Esophagus (tissue), 2 donors: ENCODE measurements around the gene SMCHD1. TPM values are rescaled to one million over a fixed set of nuclear protein-coding genes. Genes with fewer than 3 reads are reported as not detected.

Experiments used
- H3K27ac ChIP-seq, 2 donors: one replicate each; pipeline ENCODE4 v1.5.1; 2013; ENCODE audit warnings: low read depth in 2 of 2, mild to moderate bottlenecking in 2 of 2, inconsistent platforms in 1 of 2, low read length in 1 of 2, moderate library complexity in 1 of 2
- H3K27me3 ChIP-seq, 2 donors: one replicate each; pipeline ENCODE4 v1.6.1; 2013; ENCODE audit warnings: low read length in 2 of 2, control low read depth in 1 of 2, mild to moderate bottlenecking in 1 of 2; ENCODE audit not compliant: insufficient read depth in 2 of 2, control insufficient read depth in 1 of 2
- H3K36me3 ChIP-seq, 2 donors: one replicate each; pipeline ENCODE4 v1.6.1; 2013; ENCODE audit warnings: low read length in 1 of 2; ENCODE audit not compliant: control insufficient read depth in 2 of 2, insufficient read depth in 2 of 2
- H3K4me1 ChIP-seq, 2 donors: one replicate each; pipeline ENCODE4 v1.6.1; 2013; ENCODE audit warnings: low read length in 1 of 2; ENCODE audit not compliant: control insufficient read depth in 2 of 2, insufficient read depth in 2 of 2
- H3K4me3 ChIP-seq, 2 donors: one replicate each; pipeline ENCODE4 v1.5.1; 2013; ENCODE audit warnings: low read length in 2 of 2, mild to moderate bottlenecking in 2 of 2, low read depth in 1 of 2, moderate library complexity in 1 of 2
- H3K9me3 ChIP-seq, 2 donors: one replicate each; pipeline ENCODE4 v1.6.1; 2013; ENCODE audit warnings: mild to moderate bottlenecking in 2 of 2, low read depth in 1 of 2, low read length in 1 of 2, moderate library complexity in 1 of 2; ENCODE audit not compliant: control insufficient read depth in 2 of 2, insufficient read depth in 1 of 2
- WGBS, 2 donors: extraction: QIAGEN DNeasy Blood & Tissue Kit; methylation state at CpG; one replicate each; pipeline ENCODE4 v1.1.7; 2013; 5-methylcytosine and 5-hydroxymethylcytosine counted together
- polyA plus RNA-seq, 2 donors: library from polyadenylated mRNA; stranded (reverse); fragments of 200-250 nt; gene quantifications; one replicate each; pipeline ENCODE4 v1.2.3, GENCODE V29; 2013
- donor health status: healthy with polysubstance abuse.
- donor health status: Bipolar disorder and iron deficiency.

The SMCHD1 gene
- polyA plus RNA-seq, 2 donors = 5.0 to 7.6 TPM

- peak overlapping the region; percentile 60 to 68 for H3K27ac ChIP-seq
- H3K27me3 ChIP-seq = no peaks in the 10 kb centered on the region
- peaks cover 0 to 2% of the 10 kb centered on the region in 2 donors for H3K9me3 ChIP-seq
- peaks cover 0 to 2% of the 10 kb centered on the region in 2 donors for H3K4me1 ChIP-seq
- WGBS, 2 donors = 68 to 76% methylated on average over 1 of the region's 1 CpG
- no peaks in the 10 kb centered on the region for H3K36me3 ChIP-seq
- no peak overlapping the region for H3K4me3 ChIP-seq
These were observed 19.9 kb upstream of the SMCHD1 start for GRCh38 chr18:2635586-2635985.

DNA sequence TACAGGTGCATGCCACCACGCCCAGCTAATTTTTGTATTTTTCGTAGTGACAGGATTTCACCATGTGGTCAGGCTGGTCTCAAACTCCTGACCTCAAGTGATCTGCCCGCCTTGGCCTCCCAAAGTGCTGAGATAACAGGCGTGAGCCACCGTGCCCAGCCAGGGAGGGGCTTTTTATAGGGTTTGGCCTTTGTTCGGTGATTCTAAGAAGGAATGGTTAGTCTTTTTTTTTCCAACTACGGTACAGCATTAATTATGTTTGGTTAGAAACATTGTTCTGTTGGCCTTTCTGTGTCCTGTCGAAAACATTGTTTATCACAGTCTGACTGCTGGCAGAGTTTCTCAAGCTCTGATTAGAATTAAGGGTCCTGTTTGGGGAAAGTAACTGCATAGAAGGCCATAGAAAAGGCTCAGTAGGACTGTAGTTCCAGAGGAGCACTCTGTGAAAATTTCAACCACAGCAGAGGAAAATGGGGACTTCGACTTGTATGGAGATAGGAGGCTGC, 19.3 kb upstream of the SMCHD1 start:
- H3K4me3 ChIP-seq = no peak overlapping the region
- H3K4me1 ChIP-seq = peaks cover 0 to 2% of the 10 kb centered on the region in 2 donors
- H3K27ac ChIP-seq = peak overlapping the region; percentile 60 to 68
- no peaks in the 10 kb centered on the region for H3K27me3 ChIP-seq
- peaks cover 0 to 2% of the 10 kb centered on the region in 2 donors for H3K9me3 ChIP-seq
- no peaks in the 10 kb centered on the region for H3K36me3 ChIP-seq
- 51 to 53% methylated on average over 9 of the region's 9 CpGs for WGBS, 2 donors

- no peaks in the 10 kb centered on the region for H3K36me3 ChIP-seq
- H3K4me3 ChIP-seq = no peak overlapping the region
- H3K27me3 ChIP-seq = no peaks in the 10 kb centered on the region
- H3K27ac ChIP-seq = no peak overlapping the region
- no peaks in the 10 kb centered on the region for H3K4me1 ChIP-seq
- WGBS, 2 donors = 6 to 9% methylated on average over 2 of the region's 2 CpGs
- H3K9me3 ChIP-seq = no peaks in the 10 kb centered on the region
These were observed 13.9 kb upstream of the SMCHD1 start for GRCh38 chr18:2641638-2642037.

DNA sequence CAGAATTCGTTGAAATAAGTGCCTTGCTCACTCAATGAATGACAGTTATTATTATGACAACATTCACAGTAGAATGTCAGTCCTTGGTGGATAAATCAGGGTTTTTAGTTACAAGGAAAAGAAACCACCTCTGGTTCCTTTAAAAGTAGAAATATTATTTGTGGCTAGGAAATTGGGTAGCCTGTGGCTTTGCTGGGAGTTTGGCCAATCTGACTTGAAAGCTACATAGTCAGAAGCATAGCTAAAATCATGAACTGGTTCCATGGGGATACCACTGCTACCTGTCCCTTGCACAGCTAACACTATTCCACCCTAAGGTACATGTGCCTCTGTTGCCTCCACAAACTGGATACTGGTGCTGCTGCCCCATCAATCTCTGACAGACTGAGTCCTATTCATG, 12.8 kb upstream of the SMCHD1 start:
- no peaks in the 10 kb centered on the region for H3K36me3 ChIP-seq
- 77 to 82% methylated on average over 1 of the region's 1 CpG for WGBS, 2 donors
- H3K27ac ChIP-seq = no peak overlapping the region
- no peaks in the 10 kb centered on the region for H3K27me3 ChIP-seq
- no peak overlapping the region for H3K4me3 ChIP-seq
- H3K4me1 ChIP-seq = no peaks in the 10 kb centered on the region
- no peaks in the 10 kb centered on the region for H3K9me3 ChIP-seq

DNA sequence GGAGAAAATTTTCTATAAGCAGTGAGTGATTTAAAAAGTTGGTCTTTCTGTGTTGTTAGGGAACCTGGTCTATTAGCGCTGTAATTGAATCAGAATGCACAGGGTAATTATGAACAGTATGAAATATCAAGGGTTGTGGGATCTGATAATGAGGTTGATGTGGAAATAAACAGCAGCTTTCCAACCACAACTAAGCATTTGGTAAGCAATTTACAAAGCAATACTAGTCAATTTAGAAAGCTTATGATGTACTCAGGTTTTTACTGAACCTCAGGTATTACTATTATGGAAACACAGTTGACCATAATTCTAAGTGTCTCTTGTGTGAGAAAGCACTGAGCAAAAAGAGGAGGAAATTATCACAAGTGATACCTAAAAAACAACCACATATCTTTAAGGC, 11.0 kb upstream of the SMCHD1 start:
- Histone ChIP-seq H3K36me3 (no peaks in the 10 kb centered on the region), H3K27me3 (no peaks in the 10 kb centered on the region), H3K9me3 (no peaks in the 10 kb centered on the region), H3K4me3 (no peak overlapping the region), H3K27ac (no peak overlapping the region), H3K4me1 (no peaks in the 10 kb centered on the region)
- 84 to 94% methylated on average over 1 of the region's 1 CpG for WGBS, 2 donors

DNA sequence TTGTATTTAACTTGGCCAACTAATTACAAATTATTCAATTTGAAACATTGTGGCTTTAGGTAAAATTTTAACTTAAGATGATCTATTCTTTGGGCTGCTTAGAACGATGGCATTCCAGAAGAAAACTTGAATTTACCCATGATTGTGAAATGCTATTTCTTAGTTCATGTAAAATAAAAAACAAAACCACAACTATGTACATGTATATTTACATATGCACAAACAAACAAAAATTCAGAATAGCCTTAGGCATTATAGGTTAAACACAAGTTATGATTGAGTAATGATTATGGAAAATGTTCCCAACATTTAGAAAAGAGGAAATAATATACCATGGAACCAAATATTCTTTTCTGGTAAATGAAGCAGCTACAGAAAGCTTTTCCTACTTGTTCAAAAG, 3.5 kb upstream of the SMCHD1 start:
- Histone ChIP-seq H3K4me1 (peaks cover 0 to 2% of the 10 kb centered on the region in 2 donors), H3K9me3 (no peaks in the 10 kb centered on the region), H3K4me3 (no peak overlapping the region), H3K27ac (no peak overlapping the region), H3K27me3 (no peaks in the 10 kb centered on the region), H3K36me3 (no peaks in the 10 kb centered on the region)
- WGBS, 2 donors = 86 to 89% methylated on average over 1 of the region's 1 CpG

GRCh38 chr18:2653467-2653866, 2.1 kb upstream of the SMCHD1 start:
- Histone ChIP-seq H3K27ac (no peak overlapping the region), H3K4me1 (peaks cover 0 to 2% of the 10 kb centered on the region in 2 donors), H3K9me3 (no peaks in the 10 kb centered on the region), H3K27me3 (no peaks in the 10 kb centered on the region), H3K4me3 (no peak overlapping the region), H3K36me3 (no peaks in the 10 kb centered on the region)
- 82 to 83% methylated on average over 4 of the region's 4 CpGs for WGBS, 2 donors

DNA sequence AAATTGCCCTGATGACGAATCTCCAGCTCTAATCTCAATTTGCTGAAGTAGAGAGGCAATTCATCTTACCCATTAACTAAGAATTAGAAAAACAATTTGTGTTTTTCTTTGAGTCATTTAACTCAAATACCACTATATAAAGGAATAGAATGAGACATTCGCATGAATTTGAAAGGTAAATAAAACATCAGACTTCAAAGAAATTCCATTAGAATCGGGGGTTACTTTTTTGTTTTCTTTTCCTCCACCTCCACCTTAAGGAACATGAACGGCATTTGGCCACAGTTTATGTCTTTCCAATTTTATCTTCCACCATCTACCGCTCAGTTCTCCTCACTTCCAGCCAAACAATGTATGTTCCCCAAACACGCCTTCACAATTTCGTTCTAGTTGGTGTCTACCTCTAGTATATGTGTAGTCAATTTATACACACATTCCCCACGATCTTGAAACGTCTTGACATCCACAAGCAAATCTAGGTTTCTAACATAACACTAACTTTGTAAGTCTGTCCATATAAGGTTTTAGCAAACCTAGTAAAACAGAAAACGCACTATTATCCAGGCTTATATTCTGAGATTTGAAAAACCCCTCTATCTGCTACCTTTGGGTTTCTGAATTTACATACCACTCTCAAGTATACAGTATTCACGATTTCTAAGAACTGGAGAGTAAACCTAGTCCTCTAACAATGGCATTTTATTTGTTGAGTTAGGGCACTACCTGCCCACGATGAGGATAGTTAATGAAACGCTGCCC, 1.2 kb upstream of the SMCHD1 start:
- Histone ChIP-seq H3K27ac (peak overlapping the region; percentile 97 to 98), H3K36me3 (no peaks in the 10 kb centered on the region), H3K9me3 (no peaks in the 10 kb centered on the region), H3K27me3 (no peaks in the 10 kb centered on the region), H3K4me3 (peak overlapping the region; percentile 73 to 89), H3K4me1 (peaks cover 0 to 2% of the 10 kb centered on the region in 2 donors)
- 32 to 39% methylated on average over 13 of the region's 13 CpGs for WGBS, 2 donors

DNA sequence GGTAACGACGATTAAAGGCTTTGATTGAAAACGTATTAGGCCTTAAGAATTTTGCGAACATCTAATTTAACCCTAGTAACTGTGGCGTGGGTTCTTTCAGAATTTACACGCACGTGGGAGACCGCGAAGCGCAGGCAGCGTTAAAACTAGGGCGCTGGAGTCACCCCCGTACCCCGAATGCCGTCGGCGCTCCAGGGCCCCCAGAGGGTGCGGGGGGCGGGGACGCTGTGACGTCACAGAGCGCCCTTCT, 673 bp upstream of the SMCHD1 start:
- H3K27me3 ChIP-seq = no peaks in the 10 kb centered on the region
- 0% methylated on average over 22 of the region's 22 CpGs for WGBS, 2 donors

GRCh38 chr18:2655954-2656236, 369 bp downstream of the SMCHD1 start:
- WGBS, 2 donors = 0 to 1% methylated on average over 30 to 37 of the region's 37 CpGs
- Histone ChIP-seq H3K9me3 (no peaks in the 10 kb centered on the region), H3K27ac (peak overlapping the region; percentile 97 to 98), H3K4me3 (peak overlapping the region; percentile 73 to 89), H3K27me3 (no peaks in the 10 kb centered on the region), H3K36me3 (peaks cover 0 to under 1% of the 10 kb centered on the region in 2 donors), H3K4me1 (peaks cover 0 to 2% of the 10 kb centered on the region in 2 donors)

More for the DNA sequence above, 673 bp upstream of the SMCHD1 start:
- Histone ChIP-seq H3K27ac (peak overlapping the region; percentile 97 to 98), H3K4me1 (peaks cover 0 to 2% of the 10 kb centered on the region in 2 donors), H3K9me3 (no peaks in the 10 kb centered on the region), H3K4me3 (peak overlapping the region; percentile 73 to 89), H3K36me3 (no peaks in the 10 kb centered on the region)
